ENCODE results near the gene UCP2.

Gene UCP2

DNA sequence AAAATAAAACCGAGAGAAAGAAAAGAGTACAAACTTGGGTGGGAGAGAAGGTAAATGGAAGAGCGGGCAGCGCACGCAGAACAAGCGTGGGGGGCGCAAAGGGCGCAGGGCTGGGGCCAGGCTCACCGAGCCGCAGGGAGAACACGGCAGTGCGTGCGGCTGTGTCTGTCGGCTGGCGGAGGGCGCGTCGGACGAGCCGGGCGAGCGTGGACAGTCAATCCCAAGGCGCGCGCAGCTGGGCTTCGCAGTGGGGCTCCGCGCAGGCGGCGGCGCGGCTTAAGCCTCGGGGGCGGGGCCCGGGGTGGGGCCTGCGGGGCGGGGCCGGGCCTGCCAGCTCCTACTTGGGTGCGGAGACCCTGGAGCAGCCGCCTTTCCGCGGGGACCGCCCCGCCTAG is at the start of gene UCP2:
Gene UCP2, minus strand, starts transcription at position 249 of the 395 bp plus-strand sequence. CDS start 4,465 bp downstream, outside the sequence.
- peak; percentile 88 for DNase-seq (ENCODE audit: low spot score)

DNA sequence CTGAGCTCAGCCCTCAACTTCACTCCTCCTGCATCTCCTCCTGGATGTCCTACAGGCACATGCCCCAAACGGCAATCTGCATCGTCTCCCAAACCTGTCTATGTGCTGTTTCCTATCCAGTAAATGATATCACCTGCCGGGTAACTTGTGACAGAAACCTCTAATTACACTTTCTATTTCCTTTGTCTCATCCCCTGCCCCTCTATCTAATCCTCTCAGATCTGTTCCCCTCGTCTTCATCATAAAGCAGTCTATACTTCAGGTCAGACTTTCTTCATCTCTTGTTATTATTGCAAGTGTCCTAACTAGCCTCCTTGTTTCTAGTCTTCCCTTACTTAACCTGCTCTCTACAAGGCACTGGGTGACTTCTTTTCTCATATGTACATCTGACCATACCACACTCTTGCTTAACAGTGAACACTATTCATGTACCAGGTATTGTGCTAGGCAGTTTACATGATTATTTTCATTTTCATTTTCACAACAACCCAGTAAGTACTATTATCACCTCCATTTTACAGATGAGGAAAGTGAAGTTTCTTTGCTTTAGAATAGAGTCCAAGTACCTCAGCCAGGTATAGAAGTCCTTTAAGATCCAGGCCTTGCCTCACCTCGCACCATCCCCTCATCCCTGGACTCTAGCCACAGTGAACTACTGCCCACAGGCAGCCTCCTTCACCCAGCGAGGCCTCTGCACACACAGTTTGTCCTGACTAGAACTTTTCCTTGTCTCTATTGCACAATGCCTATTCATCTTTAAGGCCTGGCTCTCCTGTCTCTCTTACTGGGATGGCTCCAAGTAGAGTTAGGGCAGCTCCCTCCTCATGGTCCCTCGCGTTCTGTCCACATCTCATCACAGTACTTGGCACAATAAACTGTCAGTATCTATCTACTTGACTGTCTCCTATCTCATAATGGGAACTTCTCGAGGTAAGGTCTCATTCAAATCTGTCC is 48.4 kb upstream of the UCP2 start:
- DNase-seq (ENCODE audit: low spot score), result no peak

DNA sequence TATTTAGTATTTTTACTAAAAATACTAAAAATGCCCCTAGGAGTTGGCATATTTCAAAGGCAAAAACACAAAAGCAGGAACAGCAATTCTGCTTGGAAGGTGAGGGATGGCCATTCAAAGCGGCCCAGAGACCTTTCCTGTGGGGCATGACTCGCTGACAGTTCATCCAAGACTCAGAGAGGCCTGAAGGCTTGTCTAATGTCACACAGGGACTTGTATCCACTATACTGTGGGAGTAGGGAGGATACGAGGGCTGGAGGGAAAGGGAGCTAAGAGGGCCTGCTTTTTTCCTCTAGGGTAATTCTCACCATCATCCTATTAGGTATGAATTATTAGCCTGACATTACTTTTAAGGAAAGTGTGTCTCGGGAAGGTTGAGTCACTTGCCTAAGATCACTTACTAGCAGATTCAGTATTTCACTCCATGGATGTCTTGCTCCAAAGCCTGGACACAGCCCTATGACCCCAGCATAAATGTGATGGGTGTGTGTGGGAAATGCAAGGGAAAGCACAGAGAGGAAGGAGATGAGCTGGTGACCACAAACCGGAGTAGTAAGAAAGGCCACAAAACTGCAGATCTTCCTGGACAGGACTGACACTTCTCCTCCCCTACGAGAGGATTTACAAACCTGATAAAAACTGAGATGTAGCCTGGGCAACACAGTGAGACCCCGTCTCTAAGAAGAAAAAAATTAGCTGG is 43.0 kb upstream of the UCP2 start:
- DNase-seq (ENCODE audit: low spot score), result no peak

- no peak for DNase-seq (ENCODE audit: low spot score)
These were observed 41.8 kb upstream of the UCP2 start for GRCh38 chr11:74024261-74025029.

- DNase-seq (ENCODE audit: low spot score), result no peak
These were observed 40.6 kb upstream of the UCP2 start for GRCh38 chr11:74023276-74023675.

- DNase-seq (ENCODE audit: low spot score), result no peak
These were observed 39.9 kb upstream of the UCP2 start for GRCh38 chr11:74022546-74022945.

DNA sequence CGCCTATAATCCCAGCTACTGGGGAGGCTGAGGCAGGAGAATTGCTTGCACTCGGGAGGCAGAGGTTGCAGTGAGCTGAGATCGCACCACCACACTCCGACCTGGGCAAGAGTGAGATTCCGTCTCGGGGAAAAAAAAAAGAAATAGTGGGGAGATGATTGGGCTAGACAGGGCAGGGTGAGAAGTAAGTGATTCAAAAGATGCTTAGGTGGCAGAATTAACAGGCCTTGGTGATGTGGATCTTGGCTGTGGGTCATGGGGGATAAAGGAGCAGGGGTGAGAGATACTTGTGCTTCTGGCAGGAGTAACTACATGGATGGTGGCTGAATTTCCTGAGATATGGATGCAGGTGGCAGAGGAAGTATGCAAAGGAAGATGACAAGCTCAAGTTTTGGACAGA is 39.4 kb upstream of the UCP2 start:
- no peak for DNase-seq (ENCODE audit: low spot score)

DNA sequence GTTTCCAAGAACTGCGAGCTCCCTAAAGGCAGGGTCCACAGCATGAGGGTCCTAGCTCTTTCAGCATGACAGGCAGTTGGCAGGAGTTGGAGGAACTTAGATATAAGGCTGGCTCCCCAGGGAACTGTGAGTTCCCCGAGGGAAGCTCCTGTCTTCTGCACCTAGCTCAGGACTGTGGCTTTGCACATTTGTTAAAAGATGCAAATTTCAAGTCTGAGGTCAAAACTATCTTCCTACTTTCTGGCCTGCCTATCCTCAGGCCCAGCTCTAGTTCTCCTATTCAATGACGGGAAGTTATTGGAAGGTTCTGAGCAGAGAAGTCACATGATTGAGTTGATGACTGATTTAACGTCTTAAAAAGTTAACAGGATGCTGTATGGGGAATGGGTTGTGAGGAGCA is 37.9 kb upstream of the UCP2 start:
- peak; percentile 71 for DNase-seq (ENCODE audit: low spot score)

DNA sequence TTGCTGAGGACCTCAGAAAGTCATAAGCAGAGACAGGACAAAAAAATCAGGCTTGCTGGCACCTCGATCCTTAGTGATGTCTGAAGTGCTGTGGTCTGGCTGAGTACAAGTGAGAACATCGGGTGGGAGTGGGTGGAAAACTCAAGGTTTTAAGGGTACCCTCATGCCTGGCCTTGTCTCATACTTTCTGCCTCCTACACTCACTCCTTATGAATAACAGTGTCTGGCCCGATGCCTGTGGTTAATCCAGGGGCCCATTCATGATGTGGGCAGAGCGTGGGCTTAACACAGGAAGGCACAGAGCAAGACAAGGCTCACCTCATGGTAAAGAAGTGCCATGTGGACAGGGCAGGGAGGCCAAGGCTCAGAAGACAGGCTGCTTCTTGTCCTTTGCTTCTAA is 37.2 kb upstream of the UCP2 start:
- no peak for DNase-seq (ENCODE audit: low spot score)

DNA sequence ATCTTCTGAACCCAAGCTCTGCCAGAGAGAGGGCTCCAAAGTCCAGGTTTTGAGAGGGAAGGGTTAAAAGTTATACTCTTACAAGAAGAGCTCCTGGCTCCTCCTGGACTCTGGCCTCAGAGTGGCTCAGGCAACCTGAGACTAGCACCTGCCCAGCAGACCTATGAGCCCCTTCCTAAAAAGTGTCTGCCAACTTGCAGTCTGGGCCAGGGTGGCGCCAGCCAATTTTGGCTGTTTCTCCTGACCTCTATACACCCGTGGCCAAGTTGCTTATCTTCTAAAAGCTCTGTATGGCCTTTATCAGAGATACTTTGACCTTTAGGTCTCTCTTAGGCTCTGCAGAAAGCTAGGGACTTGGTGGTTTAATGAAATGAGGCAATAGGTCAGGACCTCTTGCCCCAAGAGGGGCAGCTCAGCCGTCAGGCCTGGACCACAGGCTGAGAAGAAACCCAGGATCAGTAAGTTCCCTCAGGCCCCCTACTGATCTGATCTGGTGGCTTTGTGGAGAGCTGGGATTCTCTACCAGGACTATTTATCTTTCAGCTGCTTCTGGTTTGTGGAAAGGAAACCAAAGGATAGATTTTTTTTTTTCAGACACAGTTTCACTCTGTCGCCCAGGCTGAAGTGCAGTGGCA is 36.6 kb upstream of the UCP2 start:
- DNase-seq (ENCODE audit: low spot score), result no peak

DNA sequence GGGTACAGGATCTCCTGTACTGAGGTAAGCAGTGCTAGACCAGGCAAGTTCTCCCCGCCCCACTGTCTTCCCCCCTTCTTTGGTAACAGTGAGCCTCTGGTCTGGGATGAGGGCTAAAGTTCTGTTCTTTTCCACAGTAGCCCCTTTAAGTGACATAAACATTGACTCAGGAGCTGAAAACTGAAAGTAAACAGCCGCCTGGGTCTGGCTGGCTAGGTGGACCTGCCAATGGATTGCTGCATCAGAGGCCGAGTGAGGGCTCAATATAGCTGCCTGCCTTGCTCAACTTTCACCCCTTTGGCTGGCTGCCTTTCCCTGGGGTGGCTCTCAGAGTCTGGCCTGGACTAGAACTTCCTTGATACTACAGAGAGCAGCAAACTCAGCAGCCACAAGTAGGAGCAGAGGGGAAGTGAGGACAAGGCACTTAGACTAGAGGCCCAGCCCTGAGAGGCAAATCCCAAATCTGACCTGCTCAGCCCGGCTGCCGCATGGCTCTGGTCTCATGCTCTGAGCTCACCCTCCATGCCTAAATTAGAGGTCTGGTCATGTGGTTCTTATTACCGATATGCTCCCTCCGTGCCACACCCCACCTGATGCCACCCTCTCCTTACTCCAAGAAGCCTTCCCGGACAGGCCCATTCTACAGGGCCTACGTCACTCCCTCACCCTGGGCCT is 35.8 kb upstream of the UCP2 start:
- no peak for DNase-seq (ENCODE audit: low spot score)

GRCh38 chr11:74017631-74018030 is 35.0 kb upstream of the UCP2 start:
- no peak for DNase-seq (ENCODE audit: low spot score)

DNA sequence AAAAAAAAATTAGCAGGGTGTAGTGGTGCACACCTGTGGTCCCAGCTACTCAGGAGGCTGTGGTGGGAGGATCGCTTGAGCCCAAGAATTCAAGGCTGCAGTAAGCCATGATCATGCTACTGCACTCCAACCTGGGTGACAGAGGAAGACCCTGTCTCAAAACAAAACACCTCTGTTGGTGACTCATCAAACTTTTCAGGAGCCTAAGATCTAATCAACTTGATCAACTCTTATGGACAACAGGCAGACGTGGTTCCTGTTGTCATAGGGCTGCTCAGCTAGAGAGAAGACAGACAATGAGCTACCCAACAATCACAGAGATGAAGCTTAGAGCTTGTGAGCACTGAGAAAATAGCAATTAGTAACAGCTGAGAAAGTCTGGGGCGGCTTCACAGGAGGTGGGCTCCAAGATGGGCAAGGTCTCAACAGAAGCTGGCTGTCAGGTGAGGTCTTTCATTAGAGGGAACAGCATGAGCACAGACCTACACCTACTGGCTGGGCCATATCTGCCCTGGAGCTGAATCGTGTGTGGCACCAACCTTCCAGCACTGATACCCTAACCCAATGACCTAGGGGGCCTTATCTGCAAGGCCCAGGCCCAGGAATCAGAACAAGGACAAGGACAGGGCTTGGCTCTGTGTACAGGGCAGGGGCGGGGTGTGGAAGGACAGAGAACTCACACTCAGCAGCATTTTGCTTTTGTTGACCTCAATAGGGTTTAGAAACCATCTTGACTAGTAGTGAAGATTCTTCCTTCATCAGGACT is 33.5 kb upstream of the UCP2 start:
- DNase-seq (ENCODE audit: low spot score), result no peak

- DNase-seq (ENCODE audit: low spot score), result no peak
These were observed 32.2 kb upstream of the UCP2 start for GRCh38 chr11:74014880-74015279.

- DNase-seq (ENCODE audit: low spot score), result no peak
These were observed 30.5 kb upstream of the UCP2 start for GRCh38 chr11:74013141-74013540.

- DNase-seq (ENCODE audit: low spot score), result no peak
These were observed 29.6 kb upstream of the UCP2 start for GRCh38 chr11:74012074-74012809.

- no peak for DNase-seq (ENCODE audit: low spot score)
These were observed 28.9 kb upstream of the UCP2 start for GRCh38 chr11:74011360-74012073.

- no peak for DNase-seq (ENCODE audit: low spot score)
These were observed 28.0 kb upstream of the UCP2 start for GRCh38 chr11:74010306-74011300.

All from germinal center (tissue), 1 donor.